GM18517 (cell line): ENCODE results near the gene EVX2.

ENCODE experiments used
- ATAC-seq: cut with Tn5 transposase; IDR thresholded peaks from one replicate; pipeline ENCODE4 v1.9.1; 2021; ENCODE audit warnings: mild to moderate bottlenecking, moderate library complexity; ENCODE audit not compliant: unreplicated experiment

Gene EVX2

GRCh38 chr2:176083796-176084261 lies at the start of gene EVX2:
TSS of gene EVX2 (minus strand) at chr2:176083962. CDS start at chr2:176083776, 186 bp downstream.
- ATAC-seq, result no peak

DNA sequence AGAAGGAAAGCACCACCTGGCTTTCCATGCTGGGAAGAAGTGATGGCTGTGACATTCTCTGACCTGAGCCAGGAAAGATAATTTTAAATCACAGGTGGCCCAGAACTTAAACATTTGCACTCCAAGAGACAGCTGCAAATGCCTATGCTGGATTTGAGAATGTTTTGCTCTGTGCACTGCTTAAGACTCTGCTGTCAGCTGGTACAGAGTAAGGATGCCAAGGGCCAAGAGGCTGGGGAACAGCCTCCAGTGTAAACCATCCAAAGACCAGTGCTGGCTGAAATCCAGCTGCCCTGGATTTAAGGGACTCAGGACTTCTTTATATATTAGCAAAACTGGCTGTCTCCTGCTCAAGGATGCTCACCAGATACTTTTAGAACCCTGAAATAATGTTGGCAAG lies 49.6 kb upstream of the EVX2 start:
- ATAC-seq, result no peak

DNA sequence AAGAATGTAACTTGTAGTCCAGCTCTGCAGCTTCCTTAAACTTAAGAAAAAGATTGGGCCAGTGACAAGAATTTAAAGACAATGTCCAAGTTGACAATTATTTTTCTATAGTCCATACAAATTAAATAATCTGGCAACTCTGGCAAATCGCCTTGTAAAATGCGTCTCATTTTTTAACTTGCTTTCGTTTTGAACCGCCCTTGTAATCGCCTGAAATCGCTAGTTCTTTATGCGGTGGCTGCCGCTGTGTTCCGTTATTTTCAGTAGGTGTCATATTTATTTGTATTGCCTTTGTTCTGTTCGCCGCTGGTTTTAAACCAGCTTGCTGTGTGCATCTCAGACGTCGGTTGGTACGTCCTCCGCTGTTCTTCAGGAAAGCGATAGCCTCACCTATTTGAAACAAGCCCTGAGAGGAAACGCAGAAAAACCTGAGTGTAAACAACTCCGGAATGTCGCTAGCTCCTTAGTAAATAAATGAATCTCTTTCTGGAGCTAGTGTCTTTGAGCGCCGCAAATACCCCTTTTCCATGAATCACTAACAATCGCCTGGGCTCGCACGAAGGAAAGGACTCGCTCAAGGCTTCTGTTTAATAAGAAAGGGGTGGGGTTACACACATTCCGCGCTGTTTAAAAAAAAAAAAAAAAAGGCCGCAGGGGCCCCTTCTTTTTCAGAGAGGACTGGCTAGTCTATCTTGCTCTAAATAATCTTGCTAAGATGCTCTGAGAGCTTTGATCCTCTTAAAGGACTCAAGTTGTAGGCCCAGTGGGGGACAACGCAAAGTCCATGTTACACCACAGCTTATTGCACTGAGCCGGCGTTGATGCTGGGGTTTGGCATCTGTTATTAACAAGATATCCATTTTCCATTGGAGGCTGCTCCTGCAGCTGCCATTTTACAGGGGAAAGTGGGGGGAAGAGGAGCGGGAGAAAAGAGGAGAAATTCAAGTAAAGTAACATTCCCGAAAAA lies 48.7 kb upstream of the EVX2 start:
- no peak for ATAC-seq

DNA sequence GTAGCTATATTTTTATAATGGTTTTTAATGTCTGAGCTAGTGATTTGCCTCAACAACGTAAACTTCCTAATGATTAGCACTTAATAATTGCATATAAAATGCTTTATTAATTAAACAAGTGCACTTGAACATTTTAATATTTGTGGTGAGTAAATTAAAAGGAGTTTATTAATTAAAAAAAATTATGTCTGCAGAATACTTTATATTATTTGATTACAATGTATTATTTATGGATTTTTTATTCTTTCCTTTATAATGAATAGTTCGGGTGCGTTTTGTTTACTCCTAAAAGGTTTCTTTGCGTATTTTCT lies 48.0 kb upstream of the EVX2 start:
- no peak for ATAC-seq

DNA sequence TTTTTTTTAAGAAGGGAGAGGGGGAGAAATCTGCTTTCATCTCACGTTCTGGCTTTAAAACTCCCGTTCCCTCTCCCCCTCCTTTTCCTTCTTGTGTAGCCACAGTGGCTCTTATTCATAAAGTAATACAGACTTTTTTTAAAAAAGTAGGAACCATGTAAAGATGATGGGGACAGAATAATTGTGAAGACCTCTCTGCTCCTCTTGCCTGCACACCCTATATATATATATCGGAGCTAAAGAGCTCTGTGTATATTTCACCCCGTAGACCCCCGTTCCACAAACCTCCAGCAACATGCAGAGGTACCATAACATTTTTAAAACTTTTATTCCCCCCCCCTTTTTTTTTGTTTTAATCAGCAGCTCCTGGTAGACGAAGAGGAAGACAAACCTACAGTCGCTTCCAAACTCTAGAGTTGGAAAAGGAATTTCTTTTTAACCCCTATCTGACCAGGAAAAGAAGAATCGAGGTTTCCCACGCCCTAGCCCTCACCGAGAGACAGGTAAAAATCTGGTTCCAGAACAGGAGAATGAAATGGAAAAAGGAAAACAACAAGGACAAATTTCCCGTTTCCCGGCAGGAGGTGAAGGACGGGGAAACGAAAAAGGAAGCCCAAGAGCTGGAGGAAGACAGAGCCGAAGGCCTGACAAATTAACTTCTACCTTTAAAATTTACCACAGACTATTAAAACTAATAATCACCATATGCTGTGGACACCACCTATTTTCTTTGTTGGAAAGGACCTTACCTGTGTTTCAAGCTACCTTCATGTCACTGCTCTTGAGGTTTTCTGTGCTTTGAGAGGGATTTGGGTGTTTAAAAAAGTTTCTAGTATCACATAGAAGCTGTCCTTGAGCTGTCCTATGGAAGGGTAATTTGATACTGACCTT lies 47.4 kb upstream of the EVX2 start:
- ATAC-seq, result no peak

DNA sequence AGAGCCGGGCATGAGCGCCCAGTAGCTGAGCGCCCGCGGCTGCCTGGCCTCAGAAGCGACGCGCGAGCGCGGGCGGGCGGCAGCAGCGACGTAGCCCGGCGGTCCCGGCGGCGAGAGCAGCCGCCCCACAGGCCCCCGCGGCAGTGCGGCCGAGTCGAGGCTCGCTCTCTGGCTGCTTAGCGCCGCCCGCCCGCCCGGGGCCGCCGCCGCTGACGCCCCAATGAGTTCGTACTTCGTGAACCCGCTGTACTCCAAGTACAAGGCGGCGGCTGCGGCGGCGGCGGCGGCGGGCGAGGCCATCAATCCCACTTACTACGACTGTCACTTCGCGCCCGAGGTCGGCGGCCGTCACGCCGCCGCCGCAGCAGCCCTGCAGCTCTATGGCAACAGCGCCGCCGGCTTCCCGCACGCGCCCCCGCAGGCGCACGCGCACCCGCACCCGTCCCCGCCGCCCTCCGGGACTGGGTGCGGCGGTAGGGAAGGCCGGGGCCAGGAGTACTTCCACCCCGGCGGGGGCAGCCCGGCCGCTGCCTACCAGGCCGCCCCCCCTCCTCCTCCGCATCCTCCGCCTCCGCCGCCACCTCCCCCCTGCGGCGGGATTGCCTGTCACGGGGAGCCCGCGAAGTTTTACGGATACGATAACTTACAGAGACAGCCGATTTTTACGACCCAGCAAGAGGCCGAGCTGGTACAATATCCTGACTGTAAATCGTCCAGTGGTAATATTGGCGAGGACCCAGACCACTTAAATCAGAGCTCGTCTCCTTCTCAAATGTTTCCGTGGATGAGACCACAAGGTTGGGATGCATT lies 46.6 kb upstream of the EVX2 start:
- ATAC-seq, result no peak

DNA sequence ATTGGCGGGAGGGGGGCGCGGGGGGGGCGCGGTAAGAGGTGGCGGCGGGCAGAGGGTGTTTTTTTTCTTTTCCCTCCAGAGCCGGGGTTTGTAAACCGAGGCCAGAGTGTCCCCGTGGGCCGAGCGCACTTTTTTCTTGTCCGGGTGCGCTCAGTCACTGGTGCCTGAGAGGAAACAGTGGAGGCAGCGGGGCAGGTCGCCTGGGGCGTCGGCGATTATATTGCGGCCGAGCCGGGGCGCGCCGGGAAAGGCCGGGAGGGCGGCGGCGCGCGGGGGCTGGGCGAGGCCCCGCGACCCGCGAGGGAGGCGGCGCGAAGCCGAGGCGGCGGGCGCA lies 46.0 kb upstream of the EVX2 start:
- ATAC-seq, result no peak

- ATAC-seq, result no peak
These were observed 45.4 kb upstream of the EVX2 start, which contains the start of gene HOXD8 for GRCh38 chr2:176128982-176129796. TSS of gene HOXD8 (plus strand) at chr2:176129705. CDS start at chr2:176130367, 662 bp downstream.

DNA sequence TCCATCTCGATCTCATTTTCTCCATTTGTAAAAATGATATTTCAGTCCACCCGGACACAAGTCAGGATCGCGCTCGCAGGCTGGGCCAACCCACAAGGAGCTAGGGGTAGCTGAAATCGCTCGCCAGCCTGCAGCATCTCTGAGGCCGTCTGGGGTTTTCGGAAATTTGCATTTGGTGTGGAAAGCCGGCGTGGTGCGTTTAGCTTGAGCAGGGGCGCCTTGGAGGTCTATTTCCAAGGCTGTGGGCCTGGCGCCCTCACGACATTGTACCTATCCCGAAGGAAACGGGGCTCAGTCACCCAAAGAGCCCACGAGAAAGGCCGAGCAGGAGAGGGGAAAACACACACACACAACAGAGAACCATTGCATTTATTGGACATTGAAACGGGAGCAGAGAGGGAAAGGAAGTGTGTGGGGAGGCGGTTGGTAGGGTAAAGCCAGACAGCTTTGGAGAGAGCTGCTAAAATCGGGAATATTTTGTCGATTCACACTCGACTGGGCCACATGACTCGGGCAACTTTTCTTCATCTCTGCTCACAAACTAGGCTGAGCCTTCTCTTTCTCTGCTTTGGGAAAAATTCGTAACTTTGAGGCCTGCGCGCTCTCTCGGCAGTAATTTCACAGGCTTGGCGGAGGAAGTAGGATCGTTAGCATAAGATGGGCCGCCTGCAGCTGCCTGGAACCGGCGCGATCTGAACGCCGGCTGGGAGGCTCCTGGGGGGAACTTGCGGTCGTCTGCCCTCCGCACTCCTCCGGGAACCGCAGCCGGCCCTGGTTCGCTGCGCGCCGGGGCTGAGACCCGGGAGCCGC lies 44.6 kb upstream of the EVX2 start:
- ATAC-seq, result no peak

DNA sequence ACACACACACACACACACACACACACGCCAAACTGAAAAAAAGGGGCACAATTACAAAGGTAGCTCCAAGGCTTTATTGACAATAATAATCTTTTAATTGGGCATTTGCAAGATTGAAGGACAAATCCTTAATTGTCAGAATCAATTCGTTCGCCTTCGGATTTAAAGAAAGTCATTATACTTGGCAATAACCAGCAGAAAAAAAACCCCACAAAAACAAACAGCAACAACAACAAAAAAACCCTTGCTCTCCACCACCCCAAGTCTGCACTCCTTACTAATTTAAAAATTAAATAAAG lies 44.0 kb upstream of the EVX2 start:
- no peak for ATAC-seq

GRCh38 chr2:176126929-176127773 lies 43.4 kb upstream of the EVX2 start:
- ATAC-seq, result no peak

- ATAC-seq, result no peak
These were observed 42.0 kb upstream of the EVX2 start for GRCh38 chr2:176125772-176126054.

- ATAC-seq, result no peak
These were observed 41.4 kb upstream of the EVX2 start for GRCh38 chr2:176124947-176125771.

- no peak for ATAC-seq
These were observed 40.6 kb upstream of the EVX2 start for GRCh38 chr2:176124110-176124946.

DNA sequence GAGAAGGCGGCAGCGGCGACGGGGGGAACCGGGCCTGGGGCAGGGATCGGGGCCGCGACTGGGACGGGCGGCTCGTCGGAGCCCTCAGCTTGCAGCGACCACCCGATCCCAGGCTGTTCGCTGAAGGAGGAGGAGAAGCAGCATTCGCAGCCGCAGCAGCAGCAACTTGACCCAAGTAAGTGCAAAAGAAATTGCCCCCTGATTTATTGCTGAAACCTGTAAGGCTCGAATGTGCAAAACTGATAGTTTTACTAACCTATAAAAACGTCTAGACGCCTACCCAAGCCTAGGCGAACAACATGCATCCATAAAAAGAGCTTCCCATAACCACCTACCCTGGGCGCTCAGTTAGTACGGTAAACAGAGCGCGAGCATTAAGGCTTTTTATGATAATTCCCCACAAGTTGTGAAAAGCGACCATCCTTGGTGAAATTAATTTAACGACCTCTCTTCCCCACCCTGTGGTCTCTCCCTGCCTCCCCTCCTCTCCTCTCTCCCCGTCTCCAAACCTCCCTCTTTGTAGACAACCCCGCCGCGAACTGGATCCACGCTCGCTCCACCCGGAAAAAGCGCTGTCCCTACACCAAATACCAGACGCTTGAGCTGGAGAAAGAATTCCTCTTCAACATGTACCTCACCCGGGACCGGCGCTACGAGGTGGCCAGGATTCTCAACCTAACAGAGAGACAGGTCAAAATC lies 39.8 kb upstream of the EVX2 start:
- ATAC-seq, result no peak

GRCh38 chr2:176122683-176123410 lies 39.1 kb upstream of the EVX2 start, which contains the start of gene HOXD9:
TSS of gene HOXD9 (plus strand) at chr2:176122719. CDS start at chr2:176122769, 50 bp downstream.
- no peak for ATAC-seq
